A673 (cell line): ENCODE results near the gene WDFY3. TPM values are rescaled to one million over a fixed set of nuclear protein-coding genes. Genes with fewer than 3 reads are reported as not detected.

Experiments used
- BruUV-seq: library from RNA; stranded (reverse); fragments of 400-500 nt; replicated peaks from 2 replicates; lab custom pipeline; 2021; lab: Mats Ljungman, UMichigan
- CTCF ChIA-PET: fragments of 300-600 bp; sonication (Branson Sonifier 250); formaldehyde crosslinking; loops from one replicate; lab custom pipeline; 2022; ENCODE audit warnings: antibody characterized with exemption; lab: Charles Lee
- POLR2A ChIA-PET: fragments of 300-600 bp; sonication (Branson Sonifier 250); formaldehyde crosslinking; loops from one replicate; lab custom pipeline; 2022; ENCODE audit warnings: antibody characterized with exemption; ENCODE audit not compliant: low non-redundant PET; lab: Charles Lee
- DNase-seq: peaks from one replicate; pipeline ENCODE4 v3.0.0-alpha.2; 2015; ENCODE audit warnings: low spot score
- H3K27ac ChIP-seq: fragments of 200-600 bp; sonication (generic); 2 replicates; pipeline ENCODE4 v1.5.1; 2016; ENCODE audit warnings: mixed run types, low read depth, mild to moderate bottlenecking, mixed read lengths, antibody characterized with exemption, low read length; ENCODE audit not compliant: poor library complexity, severe bottlenecking
- H3K27me3 ChIP-seq: fragments of 200-600 bp; sonication (generic); replicated peaks from 2 replicates; pipeline ENCODE4 v1.6.1; 2017; ENCODE audit warnings: mixed run types, low read depth, mild to moderate bottlenecking, mixed read lengths, antibody characterized with exemption, low read length; ENCODE audit not compliant: insufficient read depth, poor library complexity
- H3K36me3 ChIP-seq: fragments of 200-600 bp; sonication (generic); 2 replicates; pipeline ENCODE4 v1.6.1; 2016; ENCODE audit warnings: mixed run types, mild to moderate bottlenecking, mixed read lengths, antibody characterized with exemption, low read length; ENCODE audit not compliant: insufficient read depth, poor library complexity, severe bottlenecking
- H3K4me1 ChIP-seq: fragments of 200-600 bp; sonication (generic); 2 replicates; pipeline ENCODE4 v1.6.1; 2017; ENCODE audit warnings: mixed run types, mild to moderate bottlenecking, mixed read lengths, antibody characterized with exemption, low read length; ENCODE audit not compliant: insufficient read depth, poor library complexity, severe bottlenecking
- H3K4me3 ChIP-seq: fragments of 200-600 bp; sonication (generic); 2 replicates; pipeline ENCODE4 v1.5.1; 2016; ENCODE audit warnings: low read depth, mixed run types, mild to moderate bottlenecking, mixed read lengths, low read length; ENCODE audit not compliant: poor library complexity, severe bottlenecking
- H3K9me3 ChIP-seq: fragments of 200-600 bp; sonication (generic); 2 replicates; pipeline ENCODE4 v1.6.1; 2016; ENCODE audit warnings: mixed run types, low read depth, mild to moderate bottlenecking, mixed read lengths, antibody characterized with exemption, low read length; ENCODE audit not compliant: poor library complexity, severe bottlenecking
- CTCF ChIP-seq: fragments of 300-800, 200-600 bp; sonication (generic); conservative IDR thresholded peaks from 2 replicates; pipeline ENCODE4 v1.5.1; 2017; ENCODE audit warnings: low read depth, mild to moderate bottlenecking, antibody characterized with exemption, low read length, moderate library complexity, mixed read lengths
- EZH2 ChIP-seq: fragments of 200-600 bp; sonication (generic); IDR thresholded peaks from 2 replicates; pipeline ENCODE4 v1.6.1; 2017; ENCODE audit warnings: borderline replicate concordance, low read depth, mild to moderate bottlenecking, mixed read lengths, antibody characterized with exemption, low read length; ENCODE audit not compliant: poor library complexity, severe bottlenecking
- intact Hi-C: fragments of 100-400 bp; cut with micrococcal nuclease; formaldehyde crosslinking; loops from one replicate; pipeline ENCODE4 v1.10.0; 2022; ENCODE audit not compliant: unreplicated experiment
- total RNA-seq: library from RNA; stranded (reverse); gene quantifications from 2 replicates; pipeline ENCODE4 v1.2.3, GENCODE V29; 2021

Gene WDFY3
- total RNA-seq, 1 experiment from 2014 or later: 43.4 TPM

DNA sequence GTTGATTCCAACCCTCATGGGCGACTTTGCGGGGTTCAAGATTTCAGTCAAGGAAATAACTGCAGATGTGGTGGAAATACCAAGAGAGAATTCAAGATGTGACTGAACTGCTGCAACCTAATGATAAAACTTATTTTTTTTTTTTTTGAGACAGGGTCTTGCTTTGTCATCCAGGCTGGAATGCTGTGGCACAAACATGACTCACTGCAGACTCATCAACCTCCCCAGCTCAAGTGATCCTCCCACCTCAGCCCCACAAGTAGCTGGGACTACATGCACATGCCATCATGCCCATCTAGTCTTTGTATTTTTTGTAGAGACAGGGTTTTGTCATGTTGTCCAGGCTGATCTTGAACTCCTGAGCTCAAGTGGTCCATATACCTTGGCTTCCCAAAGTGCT, 19.5 kb upstream of the WDFY3 start:
- BruUV-seq: no TSS peak
- intact Hi-C loops: no loop called here
- Histone ChIP-seq H3K36me3 (no peaks in the 10 kb centered on the region), H3K9me3 (no peaks in the 10 kb centered on the region), H3K4me1 (no peaks in the 10 kb centered on the region), H3K27me3 (no peaks in the 10 kb centered on the region), H3K27ac (no peak overlapping the region), H3K4me3 (no peak overlapping the region)
- no peak for TF ChIP-seq CTCF
- no peak for TF ChIP-seq EZH2
- ChIA-PET CTCF (no interaction called here), POLR2A (no interaction called here)
- no peak for DNase-seq

GRCh38 chr4:84977396-84977795, 10.9 kb upstream of the WDFY3 start:
- no peaks in the 10 kb centered on the region for H3K27me3 ChIP-seq
- TF ChIP-seq EZH2 (no peak), CTCF (no peak)
- intact Hi-C loops: loop anchor here (10.0 kb wide), 1 partner anchor 473 kb away; no protein-coding TSS in a partner anchor
- H3K4me3 ChIP-seq: no peak overlapping the region
- DNase-seq: no peak
- no peaks in the 10 kb centered on the region for H3K36me3 ChIP-seq
- POLR2A ChIA-PET: no interaction called here
- CTCF ChIA-PET: no interaction called here
- H3K9me3 ChIP-seq: no peaks in the 10 kb centered on the region
- H3K4me1 ChIP-seq: no peaks in the 10 kb centered on the region
- no peak overlapping the region for H3K27ac ChIP-seq
- BruUV-seq: no TSS peak

DNA sequence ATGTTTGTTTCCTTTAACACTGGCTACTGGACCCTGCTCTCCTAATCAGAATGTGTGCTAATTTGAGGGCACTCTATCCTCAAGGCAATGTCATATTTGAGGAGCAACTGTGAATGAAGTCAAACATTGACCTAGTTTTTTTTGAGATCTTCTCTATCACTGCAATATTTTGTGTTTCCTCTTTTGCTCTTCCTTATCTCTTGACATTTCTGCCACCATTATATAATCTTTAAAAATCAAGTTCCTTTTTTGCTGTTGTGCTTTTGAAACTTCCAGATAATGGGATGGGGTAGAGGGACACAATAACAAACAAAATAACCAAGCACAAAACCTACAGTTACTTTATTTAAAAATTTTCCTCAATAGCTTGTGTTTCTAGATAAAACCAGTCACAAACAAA, 7.4 kb upstream of the WDFY3 start:
- no peak overlapping the region for H3K4me3 ChIP-seq
- H3K4me1 ChIP-seq: no peaks in the 10 kb centered on the region
- no peak for DNase-seq
- H3K9me3 ChIP-seq: no peaks in the 10 kb centered on the region
- intact Hi-C loops: loop anchor here (10.0 kb wide), 1 partner anchor 469 kb away; no protein-coding TSS in a partner anchor
- H3K27ac ChIP-seq: no peak overlapping the region
- no TSS peak for BruUV-seq
- TF ChIP-seq EZH2 (no peak), CTCF (no peak)
- ChIA-PET POLR2A (no interaction called here), CTCF (no interaction called here)
- H3K27me3 ChIP-seq: no peaks in the 10 kb centered on the region
- H3K36me3 ChIP-seq: no peaks in the 10 kb centered on the region
